HEK293T (cell line): ENCODE results near the gene POLR2B.

ENCODE experiments used
- ARNT ChIP-seq: fragments of 450-650 bp; IDR thresholded peaks from 2 replicates; pipeline ENCODE4 v1.6.1; 2017; ENCODE audit warnings: mild to moderate bottlenecking
- BHLHE40 ChIP-seq: fragments of 450-650 bp; IDR thresholded peaks from 2 replicates; pipeline ENCODE4 v1.6.1; 2016; ENCODE audit warnings: mild to moderate bottlenecking, moderate library complexity, borderline replicate concordance
- ELF4 ChIP-seq: fragments of 450-650 bp; IDR thresholded peaks from 2 replicates; pipeline ENCODE4 v1.6.1; 2017; ENCODE audit warnings: antibody characterized with exemption
- HDGF ChIP-seq: fragments of 450-650 bp; IDR thresholded peaks from 2 replicates; pipeline ENCODE4 v1.6.1; 2017; ENCODE audit warnings: antibody characterized with exemption, borderline replicate concordance
- PKNOX1 ChIP-seq: fragments of 450-650 bp; IDR thresholded peaks from 2 replicates; pipeline ENCODE4 v1.6.1; 2016
- ZNF384 ChIP-seq: fragments of 450-650 bp; IDR thresholded peaks from 2 replicates; pipeline ENCODE4 v1.6.1; 2016

DNA sequence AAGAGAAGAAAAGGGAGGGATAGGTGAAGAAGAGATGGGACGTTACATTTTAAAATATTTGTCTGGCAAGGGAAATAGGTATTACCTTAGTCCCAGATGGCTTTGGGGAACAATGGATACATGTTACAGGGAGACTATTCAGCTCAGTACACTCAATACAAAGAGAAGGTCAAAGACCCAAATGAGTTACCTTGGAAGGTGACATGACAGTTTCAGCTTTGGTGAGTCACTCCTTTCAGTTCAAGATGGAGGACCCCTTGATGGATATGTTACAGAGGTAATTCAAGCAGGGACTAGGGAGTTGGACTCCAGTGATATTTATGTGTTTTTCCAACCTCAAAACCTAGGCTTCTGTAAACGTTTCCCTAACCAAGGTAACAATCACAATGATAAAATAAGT, 6.3 kb upstream of the POLR2B start:
- TF ChIP-seq HDGF (no peak), PKNOX1 (no peak), ELF4 (no peak), ARNT (no peak), ZNF384 (no peak), BHLHE40 (no peak)
